ENCODE results near the gene MALRD1. TPM values are rescaled to one million over a fixed set of nuclear protein-coding genes. Genes with fewer than 3 reads are reported as not detected.

The MALRD1 gene
- total RNA-seq, 1 experiment from 2014 or later: 0.50 TPM

GRCh38 chr10:19107406-19107805 is 58.8 kb downstream of the MALRD1 start (continued):
- TF ChIP-seq KAT7 (CRISPR knock-in tag; IDR thresholded peaks at IDR 0.05; ENCODE audit: borderline replicate concordance) (no peak), ZNF138 (CRISPR knock-in tag; conservative IDR thresholded peaks at IDR 0.05) (no peak), ZNF232 (CRISPR knock-in tag; IDR thresholded peaks at IDR 0.05) (no peak), USF1 (CRISPR knock-in tag; IDR thresholded peaks at IDR 0.05) (no peak)
- TF ChIP-seq, protein P1, sequence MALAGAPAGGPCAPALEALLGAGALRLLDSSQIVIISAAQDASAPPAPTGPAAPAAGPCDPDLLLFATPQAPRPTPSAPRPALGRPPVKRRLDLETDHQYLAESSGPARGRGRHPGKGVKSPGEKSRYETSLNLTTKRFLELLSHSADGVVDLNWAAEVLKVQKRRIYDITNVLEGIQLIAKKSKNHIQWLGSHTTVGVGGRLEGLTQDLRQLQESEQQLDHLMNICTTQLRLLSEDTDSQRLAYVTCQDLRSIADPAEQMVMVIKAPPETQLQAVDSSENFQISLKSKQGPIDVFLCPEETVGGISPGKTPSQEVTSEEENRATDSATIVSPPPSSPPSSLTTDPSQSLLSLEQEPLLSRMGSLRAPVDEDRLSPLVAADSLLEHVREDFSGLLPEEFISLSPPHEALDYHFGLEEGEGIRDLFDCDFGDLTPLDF (CRISPR knock-in tag; IDR thresholded peaks at IDR 0.05): no peak
- TF ChIP-seq, protein P2, sequence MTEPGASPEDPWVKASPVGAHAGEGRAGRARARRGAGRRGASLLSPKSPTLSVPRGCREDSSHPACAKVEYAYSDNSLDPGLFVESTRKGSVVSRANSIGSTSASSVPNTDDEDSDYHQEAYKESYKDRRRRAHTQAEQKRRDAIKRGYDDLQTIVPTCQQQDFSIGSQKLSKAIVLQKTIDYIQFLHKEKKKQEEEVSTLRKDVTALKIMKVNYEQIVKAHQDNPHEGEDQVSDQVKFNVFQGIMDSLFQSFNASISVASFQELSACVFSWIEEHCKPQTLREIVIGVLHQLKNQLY (CRISPR knock-in tag; IDR thresholded peaks at IDR 0.05): no peak

DNA sequence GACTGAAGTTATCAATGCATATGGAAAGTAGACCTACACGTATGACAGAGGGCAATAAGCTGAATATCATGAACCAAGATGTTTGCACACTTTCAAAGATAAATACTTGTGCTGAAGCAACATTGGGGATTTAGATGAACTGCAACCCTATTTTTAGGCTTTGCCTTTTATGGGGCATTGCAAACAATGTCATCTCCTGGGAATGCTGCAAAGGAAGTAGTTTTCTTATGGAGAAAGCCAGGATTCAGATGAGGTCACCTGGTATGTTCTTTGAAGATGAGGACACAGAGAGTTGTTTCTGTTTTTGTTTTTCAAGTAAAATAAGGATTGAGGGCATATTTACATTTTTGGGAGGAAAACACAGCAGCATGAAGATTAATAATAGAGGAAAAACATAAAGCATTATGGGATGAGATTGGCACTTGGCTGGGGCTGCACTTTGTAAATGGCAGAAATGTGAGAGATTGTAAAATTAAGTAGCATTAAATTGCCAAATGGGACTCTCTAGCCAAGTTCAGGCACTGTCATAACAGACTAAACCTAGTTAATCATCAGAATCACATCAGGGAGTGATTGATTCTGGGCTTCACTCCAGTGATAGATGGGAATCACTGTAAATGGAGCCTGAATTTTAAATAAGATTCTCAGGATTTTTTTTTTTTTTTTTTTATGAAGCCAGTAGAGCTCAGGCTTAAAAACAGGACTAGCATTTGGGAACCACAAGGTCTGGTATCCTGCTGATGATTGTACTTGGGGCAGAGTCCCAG is 63.1 kb downstream of the MALRD1 start:
- peaks cover 31% of the 10 kb centered on the region for H3K9me3 Mint-ChIP-seq
- no peak for DNase-seq (ENCODE audit: low spot score)

More for the DNA sequence above, 63.1 kb downstream of the MALRD1 start:
- H3K4me1 Mint-ChIP-seq: peaks cover 26% of the 10 kb centered on the region
- no peak overlapping the region for H3K4me3 Mint-ChIP-seq
- no peak for ATAC-seq
- H3K27ac Mint-ChIP-seq: no peak overlapping the region
- TF ChIP-seq NR3C1 (CRISPR knock-in tag; conservative IDR thresholded peaks at IDR 0.05; ENCODE audit: low read depth): no peak
- TF ChIP-seq GABPB1 (CRISPR knock-in tag; IDR thresholded peaks at IDR 0.05): no peak
- no peak for TF ChIP-seq RORB (CRISPR knock-in tag; IDR thresholded peaks at IDR 0.05)
- no peak for TF ChIP-seq MAX (CRISPR knock-in tag; IDR thresholded peaks at IDR 0.05)
- no peak for TF ChIP-seq NR2C2 (CRISPR knock-in tag; IDR thresholded peaks at IDR 0.05)
- TF ChIP-seq ZNF263 (CRISPR knock-in tag; IDR thresholded peaks at IDR 0.05; ENCODE audit: low read depth): no peak
- TF ChIP-seq, protein P3, sequence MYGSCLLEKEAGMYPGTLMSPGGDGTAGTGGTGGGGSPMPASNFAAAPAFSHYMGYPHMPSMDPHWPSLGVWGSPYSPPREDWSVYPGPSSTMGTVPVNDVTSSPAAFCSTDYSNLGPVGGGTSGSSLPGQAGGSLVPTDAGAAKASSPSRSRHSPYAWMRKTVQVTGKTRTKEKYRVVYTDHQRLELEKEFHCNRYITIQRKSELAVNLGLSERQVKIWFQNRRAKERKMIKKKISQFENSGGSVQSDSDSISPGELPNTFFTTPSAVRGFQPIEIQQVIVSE (CRISPR knock-in tag; IDR thresholded peaks at IDR 0.05; ENCODE audit: borderline replicate concordance): no peak
- no peak for TF ChIP-seq EMX1 (CRISPR knock-in tag; IDR thresholded peaks at IDR 0.05)
- no peak for TF ChIP-seq JAZF1 (CRISPR knock-in tag; IDR thresholded peaks at IDR 0.05)
- no peak for TF ChIP-seq FOXP1 (CRISPR knock-in tag; IDR thresholded peaks at IDR 0.05; ENCODE audit: borderline replicate concordance)
- TF ChIP-seq, protein P4, sequence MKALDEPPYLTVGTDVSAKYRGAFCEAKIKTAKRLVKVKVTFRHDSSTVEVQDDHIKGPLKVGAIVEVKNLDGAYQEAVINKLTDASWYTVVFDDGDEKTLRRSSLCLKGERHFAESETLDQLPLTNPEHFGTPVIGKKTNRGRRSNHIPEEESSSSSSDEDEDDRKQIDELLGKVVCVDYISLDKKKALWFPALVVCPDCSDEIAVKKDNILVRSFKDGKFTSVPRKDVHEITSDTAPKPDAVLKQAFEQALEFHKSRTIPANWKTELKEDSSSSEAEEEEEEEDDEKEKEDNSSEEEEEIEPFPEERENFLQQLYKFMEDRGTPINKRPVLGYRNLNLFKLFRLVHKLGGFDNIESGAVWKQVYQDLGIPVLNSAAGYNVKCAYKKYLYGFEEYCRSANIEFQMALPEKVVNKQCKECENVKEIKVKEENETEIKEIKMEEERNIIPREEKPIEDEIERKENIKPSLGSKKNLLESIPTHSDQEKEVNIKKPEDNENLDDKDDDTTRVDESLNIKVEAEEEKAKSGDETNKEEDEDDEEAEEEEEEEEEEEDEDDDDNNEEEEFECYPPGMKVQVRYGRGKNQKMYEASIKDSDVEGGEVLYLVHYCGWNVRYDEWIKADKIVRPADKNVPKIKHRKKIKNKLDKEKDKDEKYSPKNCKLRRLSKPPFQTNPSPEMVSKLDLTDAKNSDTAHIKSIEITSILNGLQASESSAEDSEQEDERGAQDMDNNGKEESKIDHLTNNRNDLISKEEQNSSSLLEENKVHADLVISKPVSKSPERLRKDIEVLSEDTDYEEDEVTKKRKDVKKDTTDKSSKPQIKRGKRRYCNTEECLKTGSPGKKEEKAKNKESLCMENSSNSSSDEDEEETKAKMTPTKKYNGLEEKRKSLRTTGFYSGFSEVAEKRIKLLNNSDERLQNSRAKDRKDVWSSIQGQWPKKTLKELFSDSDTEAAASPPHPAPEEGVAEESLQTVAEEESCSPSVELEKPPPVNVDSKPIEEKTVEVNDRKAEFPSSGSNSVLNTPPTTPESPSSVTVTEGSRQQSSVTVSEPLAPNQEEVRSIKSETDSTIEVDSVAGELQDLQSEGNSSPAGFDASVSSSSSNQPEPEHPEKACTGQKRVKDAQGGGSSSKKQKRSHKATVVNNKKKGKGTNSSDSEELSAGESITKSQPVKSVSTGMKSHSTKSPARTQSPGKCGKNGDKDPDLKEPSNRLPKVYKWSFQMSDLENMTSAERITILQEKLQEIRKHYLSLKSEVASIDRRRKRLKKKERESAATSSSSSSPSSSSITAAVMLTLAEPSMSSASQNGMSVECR (CRISPR knock-in tag; IDR thresholded peaks at IDR 0.05; ENCODE audit: borderline replicate concordance): no peak
- TF ChIP-seq, protein P5, sequence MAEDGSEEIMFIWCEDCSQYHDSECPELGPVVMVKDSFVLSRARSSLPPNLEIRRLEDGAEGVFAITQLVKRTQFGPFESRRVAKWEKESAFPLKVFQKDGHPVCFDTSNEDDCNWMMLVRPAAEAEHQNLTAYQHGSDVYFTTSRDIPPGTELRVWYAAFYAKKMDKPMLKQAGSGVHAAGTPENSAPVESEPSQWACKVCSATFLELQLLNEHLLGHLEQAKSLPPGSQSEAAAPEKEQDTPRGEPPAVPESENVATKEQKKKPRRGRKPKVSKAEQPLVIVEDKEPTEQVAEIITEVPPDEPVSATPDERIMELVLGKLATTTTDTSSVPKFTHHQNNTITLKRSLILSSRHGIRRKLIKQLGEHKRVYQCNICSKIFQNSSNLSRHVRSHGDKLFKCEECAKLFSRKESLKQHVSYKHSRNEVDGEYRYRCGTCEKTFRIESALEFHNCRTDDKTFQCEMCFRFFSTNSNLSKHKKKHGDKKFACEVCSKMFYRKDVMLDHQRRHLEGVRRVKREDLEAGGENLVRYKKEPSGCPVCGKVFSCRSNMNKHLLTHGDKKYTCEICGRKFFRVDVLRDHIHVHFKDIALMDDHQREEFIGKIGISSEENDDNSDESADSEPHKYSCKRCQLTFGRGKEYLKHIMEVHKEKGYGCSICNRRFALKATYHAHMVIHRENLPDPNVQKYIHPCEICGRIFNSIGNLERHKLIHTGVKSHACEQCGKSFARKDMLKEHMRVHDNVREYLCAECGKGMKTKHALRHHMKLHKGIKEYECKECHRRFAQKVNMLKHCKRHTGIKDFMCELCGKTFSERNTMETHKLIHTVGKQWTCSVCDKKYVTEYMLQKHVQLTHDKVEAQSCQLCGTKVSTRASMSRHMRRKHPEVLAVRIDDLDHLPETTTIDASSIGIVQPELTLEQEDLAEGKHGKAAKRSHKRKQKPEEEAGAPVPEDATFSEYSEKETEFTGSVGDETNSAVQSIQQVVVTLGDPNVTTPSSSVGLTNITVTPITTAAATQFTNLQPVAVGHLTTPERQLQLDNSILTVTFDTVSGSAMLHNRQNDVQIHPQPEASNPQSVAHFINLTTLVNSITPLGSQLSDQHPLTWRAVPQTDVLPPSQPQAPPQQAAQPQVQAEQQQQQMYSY (CRISPR knock-in tag; IDR thresholded peaks at IDR 0.05): no peak
- H3K36me3 Mint-ChIP-seq: peaks cover 17% of the 10 kb centered on the region
- no peaks in the 10 kb centered on the region for H3K27me3 Mint-ChIP-seq (ENCODE audit: low read depth)
- POLR2A ChIA-PET: no interaction called here
- CTCF ChIA-PET: no interaction called here
